HUES48 (cell line): ENCODE data around the gene ABLIM2.

Source experiments
- H3K27ac ChIP-seq: one replicate; pipeline ENCODE4 v1.7.0; 2013; ENCODE audit warnings: low read depth, low read length, inconsistent platforms
- H3K27me3 ChIP-seq: 2 replicates; pipeline ENCODE4 v1.6.1; 2013; ENCODE audit warnings: mild to moderate bottlenecking, low read length; ENCODE audit not compliant: control insufficient read depth, insufficient read depth
- H3K36me3 ChIP-seq: 2 replicates; pipeline ENCODE4 v1.6.1; 2013; ENCODE audit warnings: low read length; ENCODE audit not compliant: control insufficient read depth, insufficient read depth
- H3K4me1 ChIP-seq: 2 replicates; pipeline ENCODE4 v1.6.1; 2013; ENCODE audit warnings: mild to moderate bottlenecking, low read length; ENCODE audit not compliant: control insufficient read depth, insufficient read depth
- H3K4me3 ChIP-seq: 2 replicates; pipeline ENCODE4 v1.5.1; 2013; ENCODE audit warnings: mild to moderate bottlenecking, low read depth, low read length
- H3K9ac ChIP-seq: 2 replicates; pipeline ENCODE4 v1.6.1; 2013; ENCODE audit warnings: mild to moderate bottlenecking, low read depth, low read length, moderate library complexity
- H3K9me3 ChIP-seq: 2 replicates; pipeline ENCODE4 v1.6.1; 2013; ENCODE audit warnings: low read length; ENCODE audit not compliant: control insufficient read depth, insufficient read depth

The ABLIM2 gene

DNA sequence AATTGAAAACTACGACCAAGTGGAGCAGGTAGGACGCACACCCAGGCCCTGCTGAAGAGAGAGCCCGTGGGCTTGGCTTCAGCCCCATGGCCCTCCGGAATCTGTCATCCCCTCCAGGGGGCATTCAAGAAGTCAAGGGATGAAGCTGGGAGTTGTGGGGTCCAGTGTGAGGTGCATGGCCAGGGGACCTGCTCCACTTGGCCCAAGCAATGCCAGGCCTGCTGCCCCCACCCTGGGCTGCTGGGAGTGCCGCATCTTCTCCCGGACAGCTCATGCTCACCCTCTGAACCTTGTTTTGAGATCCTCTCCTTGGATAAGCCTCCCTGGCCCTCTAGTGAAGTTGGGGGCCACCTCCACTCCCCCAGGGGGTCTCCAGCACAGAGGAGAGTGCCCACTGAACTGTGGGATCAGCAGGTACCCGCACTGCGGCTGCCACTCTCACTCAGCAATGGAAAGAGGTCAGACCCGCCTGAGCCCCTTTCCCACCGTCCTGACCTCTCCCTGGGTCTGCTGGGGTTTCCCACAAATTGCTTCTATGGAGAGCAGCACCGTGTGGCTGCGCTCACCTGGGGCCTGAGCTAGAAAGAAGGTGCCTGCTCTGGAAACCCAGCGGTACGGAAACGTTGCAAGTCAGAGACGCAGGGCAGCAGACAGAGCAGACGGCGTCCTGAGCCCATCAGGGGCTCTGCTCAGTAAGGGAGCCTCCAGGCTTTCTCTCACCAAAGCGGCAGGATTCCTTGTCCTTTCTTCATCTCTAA lies 5.0 kb upstream of the ABLIM2 start:
- no peaks in the 10 kb centered on the region; the same call in 1 of the 2 replicates for H3K4me1 ChIP-seq
- peaks cover 16% of the 10 kb centered on the region for H3K27me3 ChIP-seq
- H3K27ac ChIP-seq = no peak overlapping the region
- no peaks in the 10 kb centered on the region for H3K36me3 ChIP-seq
- H3K4me3 ChIP-seq = no peak overlapping the region
- H3K9ac ChIP-seq = no peak overlapping the region
- peaks cover 7% of the 10 kb centered on the region for H3K9me3 ChIP-seq

DNA sequence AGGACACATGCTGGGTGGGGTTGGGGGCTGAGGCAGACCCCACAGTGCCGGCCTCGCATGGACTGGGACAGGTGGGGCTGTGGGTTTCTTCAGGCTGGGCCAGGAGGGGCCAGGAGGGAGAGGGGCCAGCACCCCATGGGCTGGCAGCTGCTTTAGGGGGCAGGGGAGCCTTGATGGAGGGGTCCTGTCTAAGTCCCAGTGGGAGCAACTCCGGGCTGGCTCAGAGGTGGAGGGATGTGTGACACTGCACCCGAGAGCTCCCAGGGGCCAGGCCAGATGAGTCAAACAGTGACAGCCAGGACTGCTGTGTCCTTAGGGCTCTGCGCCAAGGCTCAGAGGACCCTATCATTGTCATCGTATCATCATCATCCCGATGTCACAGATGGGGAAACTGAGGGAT lies 4.4 kb upstream of the ABLIM2 start:
- Histone ChIP-seq H3K4me3 (no peak overlapping the region), H3K36me3 (no peaks in the 10 kb centered on the region), H3K4me1 (no peaks in the 10 kb centered on the region; the same call in 1 of the 2 replicates), H3K27ac (no peak overlapping the region), H3K27me3 (peaks cover 21% of the 10 kb centered on the region), H3K9me3 (peaks cover 2% of the 10 kb centered on the region), H3K9ac (no peak overlapping the region)

DNA sequence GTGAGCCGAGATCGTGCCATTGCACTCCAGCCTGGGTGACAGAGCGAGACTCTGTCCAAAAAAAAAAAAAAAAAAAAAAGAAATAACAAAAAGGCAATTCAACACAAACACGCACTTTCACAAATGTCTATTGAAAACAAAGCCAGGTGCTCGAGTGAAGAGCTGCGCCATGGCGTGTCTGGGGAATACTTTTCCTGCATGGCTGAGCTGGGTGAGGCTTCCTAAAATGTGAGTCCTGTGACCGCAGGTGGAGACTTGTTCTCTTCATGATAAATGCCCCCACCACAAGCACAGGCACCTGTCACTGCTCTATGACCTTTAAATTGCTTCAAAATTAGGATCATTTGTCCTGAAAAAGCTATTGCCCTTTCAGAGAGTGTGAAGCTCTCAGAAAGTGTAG lies 4.0 kb upstream of the ABLIM2 start:
- H3K4me3 ChIP-seq = no peak overlapping the region
- no peak overlapping the region for H3K9ac ChIP-seq
- peaks cover 25% of the 10 kb centered on the region for H3K27me3 ChIP-seq
- no peaks in the 10 kb centered on the region; the same call in 1 of the 2 replicates for H3K4me1 ChIP-seq
- no peaks in the 10 kb centered on the region for H3K36me3 ChIP-seq
- no peaks in the 10 kb centered on the region for H3K9me3 ChIP-seq
- no peak overlapping the region for H3K27ac ChIP-seq

DNA sequence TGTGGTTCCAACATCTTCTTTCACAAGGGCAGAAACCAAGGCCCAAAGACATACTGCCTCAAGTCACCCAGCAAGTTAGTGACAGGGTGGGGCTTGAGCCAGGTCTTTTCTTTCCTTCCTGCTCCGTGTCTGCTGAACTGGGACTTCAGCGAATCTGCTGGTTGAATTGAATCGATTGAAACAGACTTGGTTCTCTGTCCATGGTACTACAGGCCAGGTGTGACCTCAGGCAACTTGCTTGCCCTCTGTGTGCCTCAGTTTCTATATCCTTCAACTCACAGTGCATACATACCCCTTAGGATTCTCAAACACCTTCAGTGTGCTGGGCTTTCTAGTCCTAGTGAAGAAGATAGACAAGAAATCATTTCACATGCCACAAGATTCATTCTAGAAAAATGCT lies 2.0 kb upstream of the ABLIM2 start:
- Histone ChIP-seq H3K27me3 (peaks cover 40% of the 10 kb centered on the region), H3K4me1 (no peaks in the 10 kb centered on the region; the same call in 1 of the 2 replicates), H3K4me3 (no peak overlapping the region), H3K9ac (no peak overlapping the region), H3K36me3 (no peaks in the 10 kb centered on the region), H3K9me3 (no peaks in the 10 kb centered on the region), H3K27ac (no peak overlapping the region)

GRCh38 chr4:8160233-8160560 lies 1.6 kb upstream of the ABLIM2 start:
- Histone ChIP-seq H3K36me3 (no peaks in the 10 kb centered on the region), H3K9ac (no peak overlapping the region), H3K4me1 (no peaks in the 10 kb centered on the region; the same call in 1 of the 2 replicates), H3K27ac (no peak overlapping the region), H3K9me3 (no peaks in the 10 kb centered on the region), H3K4me3 (no peak overlapping the region), H3K27me3 (peaks cover 40% of the 10 kb centered on the region)

DNA sequence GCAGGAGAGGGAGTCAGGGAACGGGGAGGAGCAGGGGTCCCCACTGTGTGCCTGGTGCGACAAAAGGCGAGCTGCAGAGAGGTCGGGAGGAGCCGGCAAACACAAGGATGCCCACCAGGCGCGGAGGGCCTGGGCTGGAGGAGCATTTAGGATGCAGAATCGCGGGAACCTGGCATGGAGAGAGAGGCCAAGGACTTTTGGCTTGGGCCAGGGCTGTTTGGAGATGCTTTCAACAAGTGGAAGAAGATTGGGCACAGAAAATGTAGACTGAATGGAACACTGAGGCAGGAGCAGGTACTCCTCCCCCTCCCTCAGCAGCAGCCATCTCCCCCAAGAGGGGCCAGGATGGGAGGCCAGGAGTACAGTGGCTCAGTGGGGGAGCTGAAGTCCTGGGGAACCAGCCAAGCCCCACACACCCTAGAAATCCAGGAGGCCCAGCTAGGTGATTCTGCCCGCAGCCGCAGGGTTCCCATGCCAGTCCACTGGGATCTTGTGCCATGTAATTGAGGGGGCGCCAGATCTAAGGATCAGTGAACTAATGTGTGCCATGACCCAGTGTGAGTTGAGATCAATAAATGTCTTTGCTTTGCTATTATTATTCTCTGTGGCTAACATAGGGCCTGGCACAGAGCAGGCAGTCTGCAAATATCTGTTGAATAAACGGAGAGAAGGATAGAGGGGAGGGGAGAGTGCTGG lies 1.1 kb upstream of the ABLIM2 start:
- H3K4me3 ChIP-seq = peak overlapping the region; percentile 91
- no peaks in the 10 kb centered on the region; the same call in 1 of the 2 replicates for H3K4me1 ChIP-seq

DNA sequence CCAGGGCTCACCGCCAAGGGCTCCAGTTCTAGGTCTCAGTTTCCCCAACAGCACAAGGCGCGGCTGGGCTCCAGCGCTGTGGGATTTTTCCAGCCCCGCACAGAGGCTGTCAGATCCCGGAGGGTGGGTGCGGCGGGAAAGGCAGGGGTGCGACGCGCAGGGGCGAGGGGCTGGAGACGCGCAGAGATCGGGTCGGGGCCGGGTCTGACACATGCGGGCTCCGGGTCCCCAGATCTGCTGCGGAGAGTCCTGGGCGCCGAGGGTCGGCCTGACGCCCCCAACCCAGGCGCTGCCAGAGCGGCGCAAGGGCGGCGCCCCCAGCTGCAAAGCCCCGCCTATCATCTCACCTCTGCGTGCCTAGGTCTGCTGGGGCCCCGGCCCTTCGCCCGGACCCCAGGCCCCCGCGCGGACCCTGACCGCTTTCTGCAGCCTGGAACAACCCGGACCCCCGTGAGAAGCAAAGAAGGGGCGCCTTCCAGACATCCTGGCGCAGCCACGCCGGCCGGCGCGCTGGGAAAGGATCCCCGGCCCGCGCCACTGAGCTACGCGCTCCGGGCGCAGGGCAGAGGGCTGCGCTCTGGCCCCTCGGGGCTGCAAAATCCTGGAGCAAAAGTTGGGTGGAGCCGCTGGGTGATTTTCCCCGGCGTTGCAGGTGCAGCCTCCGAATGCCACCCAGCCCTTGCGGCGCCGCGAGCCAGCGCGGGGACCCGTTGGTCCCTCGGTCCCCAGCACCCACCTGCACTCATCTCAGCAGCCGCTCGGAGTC lies 486 bp downstream of the ABLIM2 start:
- Histone ChIP-seq H3K27me3 (peaks cover 40% of the 10 kb centered on the region), H3K27ac (no peak overlapping the region), H3K4me3 (peak overlapping the region; percentile 75), H3K4me1 (no peaks in the 10 kb centered on the region; the same call in 1 of the 2 replicates), H3K9me3 (no peaks in the 10 kb centered on the region), H3K9ac (no peak overlapping the region), H3K36me3 (no peaks in the 10 kb centered on the region)

More for the DNA sequence above, 1.1 kb upstream of the ABLIM2 start:
- H3K27ac ChIP-seq = no peak overlapping the region
- peaks cover 40% of the 10 kb centered on the region for H3K27me3 ChIP-seq
- no peaks in the 10 kb centered on the region for H3K9me3 ChIP-seq
- no peak overlapping the region for H3K9ac ChIP-seq
- H3K36me3 ChIP-seq = no peaks in the 10 kb centered on the region

- Histone ChIP-seq H3K36me3 (no peaks in the 10 kb centered on the region), H3K9me3 (no peaks in the 10 kb centered on the region), H3K9ac (no peak overlapping the region), H3K4me1 (no peaks in the 10 kb centered on the region; the same call in 1 of the 2 replicates), H3K27ac (no peak overlapping the region), H3K27me3 (peaks cover 40% of the 10 kb centered on the region), H3K4me3 (no peak overlapping the region)
These were observed 1.1 kb downstream of the ABLIM2 start for GRCh38 chr4:8157496-8157895.

GRCh38 chr4:8156617-8157016 lies 2.0 kb downstream of the ABLIM2 start:
- Histone ChIP-seq H3K27me3 (peaks cover 40% of the 10 kb centered on the region), H3K4me3 (no peak overlapping the region), H3K4me1 (no peaks in the 10 kb centered on the region; the same call in 1 of the 2 replicates), H3K9ac (no peak overlapping the region), H3K36me3 (no peaks in the 10 kb centered on the region), H3K27ac (no peak overlapping the region), H3K9me3 (no peaks in the 10 kb centered on the region)

GRCh38 chr4:8155660-8156421 lies 2.8 kb downstream of the ABLIM2 start:
- no peak overlapping the region for H3K4me3 ChIP-seq
- no peaks in the 10 kb centered on the region for H3K36me3 ChIP-seq
- H3K9me3 ChIP-seq = no peaks in the 10 kb centered on the region
- no peak overlapping the region for H3K9ac ChIP-seq
- H3K27me3 ChIP-seq = peaks cover 40% of the 10 kb centered on the region
- no peaks in the 10 kb centered on the region; the same call in 1 of the 2 replicates for H3K4me1 ChIP-seq
- no peak overlapping the region for H3K27ac ChIP-seq
